HCT116 (cell line): Measurements from ENCODE around the gene LRRFIP1. TPM values are rescaled to one million over a fixed set of nuclear protein-coding genes. Genes with fewer than 3 reads are reported as not detected.

Source experiments
- ATAC-seq: fragments of 200-7000 bp; cut with Tn5 transposase; 2 replicates; pipeline ENCODE4 v1.9.1; 2020; ENCODE audit warnings: mild to moderate bottlenecking, moderate library complexity
- BruUV-seq: library from RNA; stranded (reverse); fragments of 400-500 nt; replicated peaks from 2 replicates; lab custom pipeline; 2021; lab: Mats Ljungman, UMichigan
- CTCF ChIA-PET: fragments of 300-600 bp; sonication (Branson Sonifier 250); formaldehyde crosslinking; loops from one replicate; lab custom pipeline; 2021; ENCODE audit warnings: antibody characterized with exemption; lab: Charles Lee
- POLR2A ChIA-PET: fragments of 300-600, 350-600 bp; sonication (Branson Sonifier 250); formaldehyde crosslinking; loops from one replicate; lab custom pipeline; 2021; ENCODE audit warnings: antibody characterized with exemption; lab: Charles Lee
- RAD21 ChIA-PET, 2 experiments: fragments of 300-600 bp; sonication (Branson Sonifier 250); formaldehyde crosslinking; loops; one replicate each; lab custom pipeline; 2023; ENCODE audit warnings: low total read pairs in 2 of 2; ENCODE audit not compliant: uncharacterized antibody in 2 of 2, unreplicated experiment in 2 of 2, low non-redundant PET in 1 of 2; lab: Charles Lee
- DNase-seq: peaks from one replicate; pipeline ENCODE4 v3.0.0-alpha.2; 2010; ENCODE audit warnings: low read depth, low spot score
- H2AFZ ChIP-seq: fragments of 200-600 bp; shearing (Covaris generic), sonication (generic); 2 replicates; pipeline ENCODE4 v1.6.1; 2017; ENCODE audit warnings: low read depth, mixed run types, mixed read lengths, antibody characterized with exemption, low read length; ENCODE audit not compliant: poor library complexity, severe bottlenecking
- H3K27ac ChIP-seq: 2 replicates; pipeline ENCODE4 v1.5.1; 2012; ENCODE audit warnings: low read depth, low read length
- H3K27me3 ChIP-seq: fragments of 200-600 bp; sonication (generic); 2 replicates; pipeline ENCODE4 v1.6.1; 2016; ENCODE audit warnings: mixed run types, low read length, mixed read lengths; ENCODE audit not compliant: insufficient read depth
- H3K36me3 ChIP-seq, 2 experiments: fragments of 200-500 bp in 1 of 2; fragments of 200-600 bp in 1 of 2; sonication (Bioruptor generic) in 1 of 2; sonication (generic) in 1 of 2; 2 replicates each; pipeline versions ENCODE4 v1.5.1 to v1.6.1; 2014 to 2016; ENCODE audit warnings: low read length in 2 of 2, inconsistent platforms in 1 of 2, mixed read lengths in 1 of 2, mixed run types in 1 of 2; ENCODE audit not compliant: insufficient read depth in 2 of 2, control insufficient read depth in 1 of 2
- H3K4me1 ChIP-seq, 2 experiments: fragments of 200-600 bp in 1 of 2; sonication (generic) in 1 of 2; 2 replicates each; pipeline versions ENCODE4 v1.5.1 to v1.6.1; 2012 to 2017; ENCODE audit warnings: low read length in 2 of 2, inconsistent platforms in 1 of 2, mild to moderate bottlenecking in 1 of 2, mixed read lengths in 1 of 2, mixed run types in 1 of 2, moderate library complexity in 1 of 2; ENCODE audit not compliant: insufficient read depth in 2 of 2, control insufficient read depth in 1 of 2
- H3K4me2 ChIP-seq: fragments of 200-600 bp; sonication (generic); 2 replicates; pipeline ENCODE4 v1.6.1; 2017; ENCODE audit warnings: mixed run types, low read length, mixed read lengths
- H3K4me3 ChIP-seq, 2 experiments: fragments of 200-600 bp in 1 of 2; sonication (generic) in 1 of 2; replicated peaks in 1 of 2; 2 replicates each; pipeline ENCODE4 v1.5.1; 2011 to 2016; ENCODE audit warnings: low read length in 2 of 2, control low read depth in 1 of 2, low read depth in 1 of 2, mild to moderate bottlenecking in 1 of 2, mixed read lengths in 1 of 2, mixed run types in 1 of 2
- H3K79me2 ChIP-seq: fragments of 200-600 bp; sonication (generic); 2 replicates; pipeline ENCODE4 v1.6.1; 2017; ENCODE audit warnings: mild to moderate bottlenecking, mixed run types, low read length, moderate library complexity, mixed read lengths; ENCODE audit not compliant: insufficient read depth
- H3K9ac ChIP-seq: fragments of 200-600 bp; sonication (generic); 2 replicates; pipeline ENCODE4 v1.6.1; 2016; ENCODE audit warnings: low read length, mixed read lengths
- H3K9me2 ChIP-seq: fragments of 200-600 bp; sonication (generic), shearing (Covaris generic); 2 replicates; pipeline ENCODE4 v1.6.1; 2017; ENCODE audit warnings: mixed run types, mild to moderate bottlenecking, moderate library complexity; ENCODE audit not compliant: insufficient read depth
- H3K9me3 ChIP-seq, 2 experiments: fragments of 200-500 bp in 1 of 2; fragments of 200-600 bp in 1 of 2; sonication (Bioruptor generic) in 1 of 2; sonication (generic) in 1 of 2; 2 replicates each; pipeline ENCODE4 v1.6.1; 2014 to 2017; ENCODE audit warnings: low read length in 2 of 2, mixed read lengths in 2 of 2, inconsistent platforms in 1 of 2, low read depth in 1 of 2, mild to moderate bottlenecking in 1 of 2, mixed run types in 1 of 2, moderate library complexity in 1 of 2; ENCODE audit not compliant: control insufficient read depth in 1 of 2, insufficient read depth in 1 of 2
- H4K20me1 ChIP-seq: fragments of 200-600 bp; sonication (generic), shearing (Covaris generic); 2 replicates; pipeline ENCODE4 v1.6.1; 2017; ENCODE audit warnings: mixed run types, mild to moderate bottlenecking, moderate library complexity; ENCODE audit not compliant: insufficient read depth
- POLR2A ChIP-seq: IDR thresholded peaks from 2 replicates; pipeline ENCODE4 v1.7.0; 2011; ENCODE audit warnings: borderline replicate concordance; ENCODE audit not compliant: insufficient read depth, insufficient read length; ENCODE audit errors: extremely low read depth
- POLR2AphosphoS5 ChIP-seq: IDR thresholded peaks from 2 replicates; pipeline ENCODE4 v1.6.1; 2011; ENCODE audit warnings: mild to moderate bottlenecking, low read depth, low read length, moderate library complexity
- SIN3A ChIP-seq: IDR thresholded peaks from 2 replicates; pipeline ENCODE4 v1.6.1; 2012; ENCODE audit warnings: low read depth
- TCF7L2 ChIP-seq: IDR thresholded peaks from 2 replicates; pipeline ENCODE4 v1.7.0; 2011; ENCODE audit warnings: borderline replicate concordance, inconsistent platforms; ENCODE audit not compliant: insufficient read depth, insufficient read length; ENCODE audit errors: extremely low read depth
- YY1 ChIP-seq: IDR thresholded peaks from 2 replicates; pipeline ENCODE4 v1.6.1; 2011; ENCODE audit warnings: low read length, low read depth, moderate library complexity, mild to moderate bottlenecking; ENCODE audit not compliant: insufficient replicate concordance; ENCODE audit errors: extremely low read depth
- ZFX ChIP-seq: fragments of 450-650 bp; IDR thresholded peaks from 2 replicates; pipeline ENCODE4 v1.6.1; 2017
- ZNF274 ChIP-seq: fragments of 200-500 bp; sonication (Bioruptor generic); IDR thresholded peaks from 2 replicates; pipeline ENCODE4 v1.6.1; 2014; ENCODE audit warnings: mild to moderate bottlenecking, low read depth, low read length, inconsistent platforms
- intact Hi-C: fragments of 100-400 bp; cut with micrococcal nuclease; formaldehyde crosslinking; loops from 2 replicates; pipeline ENCODE4 v1.10.0; 2022
- total RNA-seq: library from RNA; stranded (reverse); gene quantifications from one replicate; pipeline ENCODE4 v1.2.1, GENCODE V29; 2021; ENCODE audit not compliant: unreplicated experiment
- TF ChIP-seq, protein P1 (sequence below): IDR thresholded peaks from 2 replicates; pipeline ENCODE4 v1.6.1; 2012
- TF ChIP-seq, protein P2 (sequence below), 3 experiments: fragments of 200-600 bp in 1 of 3; sonication (generic) in 1 of 3; IDR thresholded peaks in 2 of 3; conservative IDR thresholded peaks in 1 of 3; 2 replicates each; pipeline ENCODE4 v1.5.1; 2012 to 2017; ENCODE audit warnings: low read depth in 2 of 3, low read length in 2 of 3, antibody characterized with exemption in 1 of 3, borderline replicate concordance in 1 of 3, control low read depth in 1 of 3, mild to moderate bottlenecking in 1 of 3, mixed read lengths in 1 of 3, mixed run types in 1 of 3, moderate library complexity in 1 of 3; ENCODE audit not compliant: insufficient read depth in 1 of 3

Gene LRRFIP1
- total RNA-seq, 1 experiment from 2014 or later: 76.9 TPM

DNA sequence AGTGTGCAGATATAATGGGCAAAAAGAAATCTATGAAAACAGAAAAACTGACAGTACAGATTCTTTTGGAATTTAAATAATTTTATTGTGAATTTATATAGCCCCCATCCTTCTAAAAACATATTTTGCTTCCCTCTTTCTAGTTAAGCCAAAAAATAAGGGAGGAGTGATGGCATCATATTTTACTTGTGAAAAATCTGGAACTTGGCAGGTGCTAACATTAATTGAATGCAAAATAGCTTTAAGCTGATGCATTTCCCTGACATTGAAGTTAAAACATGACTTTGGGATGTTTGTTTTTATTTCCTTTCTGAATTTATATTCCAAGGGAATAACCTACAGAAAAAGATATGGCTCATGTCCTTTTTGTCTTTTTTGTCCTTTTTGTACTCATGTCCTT is 88.6 kb downstream of the LRRFIP1 start:
- Histone ChIP-seq H2AFZ (no peak overlapping the region), H3K9me2 (no peaks in the 10 kb centered on the region)
- TF ChIP-seq TCF7L2: no peak
- no peak for TF ChIP-seq YY1
- TF ChIP-seq, protein P1, sequence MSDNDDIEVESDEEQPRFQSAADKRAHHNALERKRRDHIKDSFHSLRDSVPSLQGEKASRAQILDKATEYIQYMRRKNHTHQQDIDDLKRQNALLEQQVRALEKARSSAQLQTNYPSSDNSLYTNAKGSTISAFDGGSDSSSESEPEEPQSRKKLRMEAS: no peak
- TF ChIP-seq POLR2A: no peak
- TF ChIP-seq SIN3A: no peak
- no peak for TF ChIP-seq ZFX
- TF ChIP-seq ZNF274: no peak
- TF ChIP-seq, all 23 proteins: peak for 0
- Histone ChIP-seq H3K4me2 (no peak overlapping the region), H3K27me3 (no peaks in the 10 kb centered on the region), H4K20me1 (no peaks in the 10 kb centered on the region), H3K4me1 (no peaks in the 10 kb centered on the region), H3K9me3 (no peaks in the 10 kb centered on the region), H3K9ac (no peak overlapping the region), H3K79me2 (peaks cover 80% of the 10 kb centered on the region), H3K27ac (no peak overlapping the region), H3K4me3 (no peak overlapping the region), H3K36me3 (0 out of 4 replicates have a peak, but pooled peaks cover 0 to under 1% of the 10 kb centered on the region in 2 experiments)
- intact Hi-C loops: no loop called here
- POLR2A ChIA-PET: no interaction called here
- RAD21 ChIA-PET: no interaction called here
- CTCF ChIA-PET: no interaction called here
- DNase-seq (no peak), ATAC-seq (no peak)
- no TSS peak for BruUV-seq

DNA sequence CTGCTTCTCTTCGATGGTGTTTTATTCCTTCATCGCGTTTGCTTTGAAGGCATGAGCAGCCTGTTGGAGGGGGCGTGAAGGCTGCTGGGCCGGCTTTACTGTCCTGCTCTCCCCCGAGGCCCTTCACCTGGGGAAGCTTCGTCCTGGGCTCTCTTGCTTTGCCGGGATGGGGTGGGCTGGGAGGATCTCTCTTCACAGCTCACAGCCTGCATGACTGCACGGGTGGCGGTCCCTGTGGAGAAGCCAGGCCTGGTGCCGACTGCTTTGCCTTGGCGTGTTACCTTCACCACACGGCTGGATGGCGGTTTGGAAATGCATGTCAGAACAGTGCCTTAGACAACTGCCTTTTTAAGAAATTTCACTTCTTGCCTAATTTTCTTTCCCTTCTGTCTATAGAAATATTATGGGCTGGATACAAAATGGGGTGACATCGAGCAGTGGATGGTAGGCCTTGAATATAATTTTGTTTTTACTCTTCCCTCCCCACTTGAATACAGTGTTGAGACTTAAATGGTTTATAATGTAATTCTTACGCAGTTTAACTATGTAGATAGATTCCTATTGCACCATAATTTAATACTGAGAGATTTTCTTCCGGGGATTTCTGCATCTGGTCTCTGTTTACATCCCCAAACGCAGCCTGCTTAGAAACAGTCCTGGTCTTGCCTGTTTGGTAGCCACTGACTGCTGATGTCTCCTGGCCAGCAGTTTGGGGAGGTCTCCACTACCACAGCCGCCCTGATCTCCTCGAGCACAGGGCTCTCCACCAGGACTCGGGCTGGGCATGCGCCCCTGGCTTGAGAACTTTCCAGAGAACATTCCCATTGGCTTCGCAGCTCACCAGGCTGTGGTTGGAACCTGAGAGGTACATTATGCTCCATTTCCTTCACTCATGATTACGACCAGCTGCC is 90.2 kb downstream of the LRRFIP1 start:
- Histone ChIP-seq H3K79me2 (peaks cover 80% of the 10 kb centered on the region), H3K9me2 (no peaks in the 10 kb centered on the region), H3K4me3 (no peak overlapping the region), H3K36me3 (0 out of 4 replicates have a peak, but pooled peaks cover 0 to 3% of the 10 kb centered on the region in 2 experiments), H2AFZ (no peak overlapping the region), H3K4me1 (no peaks in the 10 kb centered on the region), H3K27me3 (no peaks in the 10 kb centered on the region), H3K9ac (no peak overlapping the region), H3K27ac (no peak overlapping the region), H4K20me1 (no peaks in the 10 kb centered on the region), H3K9me3 (no peaks in the 10 kb centered on the region), H3K4me2 (no peak overlapping the region)
- intact Hi-C loops: no loop called here
- ATAC-seq (no peak), DNase-seq (no peak)
- ChIA-PET RAD21 (no interaction called here), POLR2A (interaction anchor here (0.8 kb wide), 1 partner anchor 15 kb away, joined by 3 read pairs; no protein-coding TSS in a partner anchor), CTCF (no interaction called here)
- TF ChIP-seq POLR2AphosphoS5: no peak
- TF ChIP-seq, protein P2, sequence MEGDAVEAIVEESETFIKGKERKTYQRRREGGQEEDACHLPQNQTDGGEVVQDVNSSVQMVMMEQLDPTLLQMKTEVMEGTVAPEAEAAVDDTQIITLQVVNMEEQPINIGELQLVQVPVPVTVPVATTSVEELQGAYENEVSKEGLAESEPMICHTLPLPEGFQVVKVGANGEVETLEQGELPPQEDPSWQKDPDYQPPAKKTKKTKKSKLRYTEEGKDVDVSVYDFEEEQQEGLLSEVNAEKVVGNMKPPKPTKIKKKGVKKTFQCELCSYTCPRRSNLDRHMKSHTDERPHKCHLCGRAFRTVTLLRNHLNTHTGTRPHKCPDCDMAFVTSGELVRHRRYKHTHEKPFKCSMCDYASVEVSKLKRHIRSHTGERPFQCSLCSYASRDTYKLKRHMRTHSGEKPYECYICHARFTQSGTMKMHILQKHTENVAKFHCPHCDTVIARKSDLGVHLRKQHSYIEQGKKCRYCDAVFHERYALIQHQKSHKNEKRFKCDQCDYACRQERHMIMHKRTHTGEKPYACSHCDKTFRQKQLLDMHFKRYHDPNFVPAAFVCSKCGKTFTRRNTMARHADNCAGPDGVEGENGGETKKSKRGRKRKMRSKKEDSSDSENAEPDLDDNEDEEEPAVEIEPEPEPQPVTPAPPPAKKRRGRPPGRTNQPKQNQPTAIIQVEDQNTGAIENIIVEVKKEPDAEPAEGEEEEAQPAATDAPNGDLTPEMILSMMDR (IDR thresholded peaks at IDR 0.05 in 2 of 3, conservative IDR thresholded peaks at IDR 0.05 in 1 of 3; ENCODE audit: borderline replicate concordance in 1 of 3, insufficient read depth in 1 of 3, low read depth in 2 of 3, low read length in 2 of 3): no peak
- BruUV-seq: no TSS peak
